Cerebellar cortex (tissue), 1 donor: ENCODE data around the gene ARHGAP9.
A peak's percentile ranks its signal among the peaks of the same experiment; 100 is the strongest.

Experiments used
- DNase-seq: peaks from one replicate; pipeline ENCODE4 v3.0.0-alpha.2; 2015; ENCODE audit warnings: low spot score

ARHGAP9 gene

DNA sequence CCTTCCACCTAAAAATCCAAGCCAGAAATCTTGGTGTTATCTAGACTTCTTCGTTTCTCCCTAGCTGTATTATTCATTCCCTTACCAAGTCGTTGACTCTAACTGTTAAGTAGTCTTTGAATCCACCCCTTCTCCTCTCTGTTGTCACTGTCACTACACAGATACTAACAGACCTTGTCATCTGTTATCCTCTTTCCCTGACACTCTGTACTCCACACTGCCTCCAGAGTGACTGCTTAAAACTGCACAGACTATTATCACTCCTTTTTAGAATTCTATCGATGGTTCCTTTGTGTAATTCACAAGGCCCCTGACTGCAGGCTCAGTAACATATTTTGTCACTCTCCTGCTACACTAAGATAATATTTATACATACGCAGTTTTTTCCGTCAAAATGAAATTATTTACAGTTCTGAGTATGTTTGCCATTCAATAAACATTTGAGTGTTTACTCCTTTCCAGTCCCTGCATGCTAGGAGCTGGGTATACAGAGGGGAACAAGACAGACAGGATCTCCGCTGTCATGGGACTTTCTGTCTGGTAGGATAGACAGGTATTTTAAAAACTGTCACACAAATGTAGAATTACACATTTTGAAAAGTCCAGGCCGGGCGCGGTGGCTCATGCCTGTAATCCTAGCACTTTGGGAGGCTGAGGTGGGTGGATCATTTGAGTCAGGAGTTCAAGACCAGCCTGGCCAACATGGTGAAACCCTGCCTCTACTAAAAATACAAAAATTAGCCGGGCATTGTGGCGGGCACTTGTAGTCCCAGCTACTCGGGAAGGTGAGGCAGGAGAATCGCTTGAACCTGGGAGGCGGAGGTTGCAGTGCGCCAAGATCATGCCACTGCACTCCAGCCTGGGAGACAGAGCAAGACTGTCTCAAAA, 12.0 kb upstream of the ARHGAP9 start:
- no peak for DNase-seq

- DNase-seq = no peak
Measured at GRCh38 chr12:57490126-57490525, 10.5 kb upstream of the ARHGAP9 start.

DNA sequence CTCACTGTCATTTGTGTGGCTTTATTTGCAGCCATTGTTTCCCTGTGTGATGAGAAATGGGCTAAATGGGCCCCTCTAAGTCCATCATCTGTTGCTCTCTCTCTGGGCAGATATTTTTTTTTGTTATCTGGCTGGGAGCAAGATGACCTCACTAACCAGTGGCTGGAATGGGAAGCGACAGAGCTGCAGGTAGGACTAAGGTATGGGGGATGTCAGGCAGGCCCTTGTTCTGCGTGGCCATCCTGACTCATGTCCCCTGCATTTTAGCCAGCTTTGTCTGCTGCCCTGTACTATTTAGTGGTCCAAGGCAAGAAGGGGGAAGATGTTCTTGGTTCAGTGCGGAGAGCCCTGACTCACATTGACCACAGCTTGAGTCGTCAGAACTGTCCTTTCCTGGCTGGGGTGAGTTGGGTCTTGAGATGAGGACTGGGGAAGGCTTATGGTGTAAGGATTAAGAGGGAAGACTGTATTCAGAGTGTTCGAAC, 9.5 kb upstream of the ARHGAP9 start:
- no peak for DNase-seq

- no peak for DNase-seq
Measured at GRCh38 chr12:57488402-57489156, 8.9 kb upstream of the ARHGAP9 start.

DNA sequence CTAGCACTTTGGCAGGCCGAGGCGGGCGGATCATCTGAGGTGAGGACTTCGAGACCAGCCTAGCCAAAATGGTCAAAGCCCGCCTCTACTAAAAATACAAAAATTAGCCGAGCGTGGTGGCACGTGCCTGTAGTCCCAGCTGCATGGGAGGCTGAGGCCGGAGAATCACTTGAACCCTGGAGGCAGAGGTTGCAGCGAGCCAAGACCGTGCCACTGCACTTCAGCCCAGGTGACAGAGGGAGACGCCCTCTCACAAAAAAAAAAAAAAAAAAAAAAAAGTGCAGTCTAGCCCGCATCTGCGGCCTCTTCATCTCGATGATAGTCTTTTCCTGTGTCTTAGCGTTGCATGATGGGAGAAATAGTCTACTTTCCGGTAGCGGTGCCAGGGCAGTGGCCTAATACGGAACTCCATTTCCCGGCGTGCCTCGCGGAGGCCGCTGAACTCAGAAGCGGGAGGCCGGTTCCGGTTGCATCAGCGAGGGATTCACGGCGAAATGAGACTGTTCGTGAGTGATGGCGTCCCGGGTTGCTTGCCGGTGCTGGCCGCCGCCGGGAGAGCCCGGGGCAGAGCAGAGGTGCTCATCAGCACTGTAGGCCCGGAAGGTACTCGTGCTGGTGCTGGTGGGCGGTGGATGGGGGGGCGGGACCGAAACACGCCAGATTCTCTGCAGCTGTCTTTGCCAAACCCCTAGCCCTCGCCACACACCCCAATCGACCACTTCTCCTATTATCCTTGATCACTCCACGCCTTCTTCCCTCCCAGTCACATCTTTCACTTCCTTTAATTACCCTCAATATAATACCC, 8.1 kb upstream of the ARHGAP9 start, which contains the start of gene MARS1:
TSS of gene MARS1 (plus strand) at position 472 of the 805 bp plus-strand sequence. CDS start at position 495, 23 bp downstream.
- DNase-seq = peak; percentile 98

DNA sequence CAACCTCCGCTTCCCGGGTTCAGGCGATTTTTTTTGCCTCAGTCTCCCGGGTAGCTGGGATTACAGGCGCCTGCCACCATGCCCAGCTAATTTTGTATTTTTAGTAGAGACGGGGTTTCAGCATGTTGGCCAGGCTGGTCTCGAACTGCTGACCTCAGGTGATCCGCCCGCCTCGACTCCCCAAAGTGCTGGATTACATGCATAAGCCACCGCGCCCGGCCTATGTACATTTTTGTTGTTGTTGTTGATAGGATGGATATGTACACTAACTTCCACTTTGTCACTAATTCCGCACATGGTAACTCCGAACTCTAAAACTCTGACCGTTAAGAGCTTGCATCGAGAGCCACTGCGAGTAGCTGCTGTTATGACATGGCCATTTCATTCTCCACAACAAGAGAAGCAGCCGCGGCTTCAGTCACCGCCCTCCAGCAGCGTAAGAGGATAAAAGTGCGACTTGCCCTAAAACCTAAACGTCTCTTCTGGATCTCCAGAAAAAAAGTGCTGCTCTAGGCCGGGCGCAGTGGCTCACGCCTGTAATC, 7.5 kb upstream of the ARHGAP9 start:
- no peak for DNase-seq

DNA sequence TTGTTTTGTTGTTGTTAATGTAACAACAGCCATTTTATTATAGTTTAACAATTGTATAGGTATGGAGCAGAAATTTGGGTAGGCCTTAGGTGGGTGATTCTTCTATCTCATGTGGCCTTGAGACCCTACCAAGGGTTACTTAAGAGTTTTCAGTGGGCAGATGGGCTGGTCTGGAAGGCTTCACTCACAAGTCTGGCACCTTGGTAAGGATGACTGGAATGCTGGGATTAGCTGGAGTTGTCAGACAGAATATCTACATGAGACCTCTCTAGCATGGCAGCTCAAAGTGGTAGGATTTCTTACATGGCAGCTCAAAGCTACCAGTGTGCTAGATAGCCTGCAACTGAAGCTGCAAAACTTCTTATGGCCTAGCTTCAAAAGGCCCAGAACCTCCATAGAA, 6.0 kb upstream of the ARHGAP9 start:
- no peak for DNase-seq

- no peak for DNase-seq
Measured at GRCh38 chr12:57483466-57483865, 3.8 kb upstream of the ARHGAP9 start.

DNA sequence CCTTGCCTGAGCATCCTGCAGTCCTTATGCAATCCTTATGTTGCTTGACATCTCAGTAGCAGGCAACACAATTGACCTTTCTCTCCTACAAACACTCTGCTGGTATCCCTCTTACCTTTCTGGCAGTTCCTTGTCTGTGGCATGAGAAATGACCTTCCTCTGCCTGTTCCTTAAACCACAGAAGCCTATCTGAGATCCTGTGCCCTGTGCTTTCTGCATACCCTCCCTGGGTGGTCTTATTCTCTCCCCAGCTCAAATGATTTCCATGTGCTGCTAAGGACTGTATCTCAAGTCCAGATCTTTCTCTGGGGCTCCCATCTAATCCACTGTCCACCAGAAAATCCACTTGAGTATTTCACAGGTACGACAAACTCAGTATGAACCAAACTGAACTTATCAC, 2.0 kb upstream of the ARHGAP9 start:
- DNase-seq = no peak

DNA sequence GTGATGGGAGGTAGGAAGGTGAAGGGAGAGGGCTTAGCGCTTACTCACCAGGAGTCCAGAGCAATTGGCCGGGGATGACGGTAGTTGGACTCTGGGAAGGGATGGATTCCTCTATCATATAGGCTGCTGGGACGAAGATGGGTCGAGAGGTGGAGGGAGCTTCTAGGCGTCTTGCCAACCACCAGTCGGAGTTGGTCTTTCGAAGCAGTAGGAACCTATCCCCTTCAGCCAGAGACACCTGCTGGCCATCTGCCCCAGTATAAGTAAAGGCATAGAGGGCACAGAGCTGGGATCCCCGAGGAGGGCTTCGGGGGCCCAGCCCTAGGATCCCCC, 657 bp downstream of the ARHGAP9 start:
- no peak for DNase-seq

GRCh38 chr12:57477710-57478681, 1.7 kb downstream of the ARHGAP9 start:
- no peak for DNase-seq

GRCh38 chr12:57476993-57477709, 2.5 kb downstream of the ARHGAP9 start:
- no peak for DNase-seq

DNA sequence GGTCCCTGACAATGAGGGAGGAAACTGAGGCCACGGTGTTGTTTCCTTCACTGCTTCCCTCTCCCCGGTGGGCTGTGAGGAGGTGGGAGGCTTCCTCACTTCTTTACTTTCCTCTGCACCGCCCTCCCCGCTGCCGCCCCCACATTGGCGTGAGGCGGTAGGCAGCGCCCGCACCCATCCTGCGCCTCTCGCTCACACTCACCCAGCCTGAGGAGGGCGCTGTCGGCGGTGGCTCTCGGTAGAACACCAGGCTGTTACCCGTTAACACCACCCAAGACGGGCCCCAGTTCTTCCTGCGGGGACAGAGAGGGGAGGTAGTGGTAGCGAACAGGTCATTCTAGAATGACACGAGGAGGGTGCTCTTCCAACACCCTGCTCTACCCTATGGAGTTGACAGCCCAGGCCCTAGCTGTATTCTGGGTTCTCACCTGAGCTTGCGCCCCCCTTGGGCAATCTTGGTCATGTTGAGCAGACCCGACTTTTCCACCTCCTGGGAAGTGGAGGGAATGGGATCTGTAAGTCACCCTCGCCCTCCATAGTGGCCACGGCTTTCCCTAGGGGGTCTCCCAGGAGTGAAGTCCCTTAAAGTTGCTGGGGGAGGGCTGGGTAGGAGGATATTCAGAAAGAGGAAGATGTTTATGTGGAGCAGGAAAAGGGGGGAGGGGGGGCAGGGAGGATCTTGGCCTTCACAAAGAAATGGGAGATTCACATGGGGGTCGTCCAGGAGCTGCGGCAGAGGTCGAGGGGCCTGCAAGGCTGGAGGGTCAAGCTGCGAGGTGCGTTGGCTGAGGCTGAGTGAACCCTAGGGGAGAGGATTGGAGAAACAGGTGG, 3.3 kb downstream of the ARHGAP9 start:
- no peak for DNase-seq

- no peak for DNase-seq
Measured at GRCh38 chr12:57475271-57476161, 4.2 kb downstream of the ARHGAP9 start.

DNA sequence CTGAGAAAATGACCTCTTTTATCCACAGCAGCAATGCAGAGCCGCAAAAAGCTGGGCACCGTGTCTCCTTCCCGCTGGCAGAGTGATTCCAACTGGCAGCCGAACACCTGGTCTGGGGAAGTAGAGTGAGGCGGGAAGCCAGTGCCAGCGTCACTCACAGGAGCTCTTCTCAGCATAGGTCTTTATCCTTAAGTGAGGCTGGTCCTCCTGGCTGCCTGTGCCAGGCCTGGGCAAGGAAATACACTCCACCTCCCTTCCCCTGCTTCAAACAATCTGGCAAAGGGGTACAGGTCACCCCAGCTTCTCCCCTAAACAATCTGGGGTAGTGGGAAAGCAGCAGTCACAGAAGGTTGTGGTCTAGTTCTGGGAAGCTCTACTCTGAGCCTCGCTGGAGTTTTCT, 4.8 kb downstream of the ARHGAP9 start:
- DNase-seq = peak; percentile 84

DNA sequence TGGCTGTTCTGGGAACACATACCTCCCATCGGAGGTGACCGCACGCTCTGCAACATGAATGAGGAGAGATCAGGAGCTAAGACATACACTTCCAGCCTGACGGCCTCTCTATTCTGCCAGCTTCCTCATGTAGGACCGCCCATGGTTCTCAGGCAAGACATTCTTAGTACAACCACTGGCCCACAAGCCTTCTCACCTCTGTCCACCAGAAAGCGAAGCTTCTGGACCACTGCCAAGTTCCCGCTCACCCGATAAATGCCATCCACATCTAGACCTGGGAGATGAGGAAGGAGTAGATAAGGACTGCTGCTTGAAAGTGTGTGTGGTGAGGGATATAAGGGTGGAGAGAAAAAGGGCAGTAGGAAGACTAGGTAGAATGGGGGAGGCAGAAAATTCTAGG, 5.2 kb downstream of the ARHGAP9 start:
- no peak for DNase-seq

GRCh38 chr12:57473886-57474285, 5.8 kb downstream of the ARHGAP9 start:
- DNase-seq = no peak

GRCh38 chr12:57473392-57473791, 6.3 kb downstream of the ARHGAP9 start:
- no peak for DNase-seq
